Measurements from ENCODE around the gene MLLT3. TPM values are rescaled to one million over a fixed set of nuclear protein-coding genes. Genes with fewer than 3 reads are reported as not detected.

MLLT3 gene
- polyA plus RNA-seq, 1 experiment, result 32.5 TPM

DNA sequence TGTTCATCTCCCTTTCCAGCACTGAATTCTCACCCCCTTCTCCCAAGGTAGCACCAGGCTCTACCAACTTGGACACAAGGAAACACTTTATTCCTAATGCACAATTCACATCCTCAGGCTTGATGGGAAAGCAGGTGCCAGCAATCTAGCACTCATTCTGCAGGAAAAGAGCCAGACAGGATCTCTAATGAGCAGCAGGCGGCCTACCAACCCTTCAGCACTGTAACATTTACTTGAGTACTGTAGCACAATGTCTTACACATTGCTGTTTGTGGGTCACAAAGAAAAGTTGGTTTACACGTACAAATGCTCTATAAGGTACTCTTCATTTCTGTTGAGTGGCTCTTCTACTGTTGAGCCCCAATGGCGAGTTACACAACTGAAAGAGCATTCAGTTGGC is 254.4 kb downstream of the MLLT3 start:
- H3K4me3 ChIP-seq (ENCODE audit: low read depth, low read length), result no peak overlapping the region
- no peak overlapping the region for H3K27ac ChIP-seq (ENCODE audit: low read depth, low read length)
- TF ChIP-seq, protein P1, sequence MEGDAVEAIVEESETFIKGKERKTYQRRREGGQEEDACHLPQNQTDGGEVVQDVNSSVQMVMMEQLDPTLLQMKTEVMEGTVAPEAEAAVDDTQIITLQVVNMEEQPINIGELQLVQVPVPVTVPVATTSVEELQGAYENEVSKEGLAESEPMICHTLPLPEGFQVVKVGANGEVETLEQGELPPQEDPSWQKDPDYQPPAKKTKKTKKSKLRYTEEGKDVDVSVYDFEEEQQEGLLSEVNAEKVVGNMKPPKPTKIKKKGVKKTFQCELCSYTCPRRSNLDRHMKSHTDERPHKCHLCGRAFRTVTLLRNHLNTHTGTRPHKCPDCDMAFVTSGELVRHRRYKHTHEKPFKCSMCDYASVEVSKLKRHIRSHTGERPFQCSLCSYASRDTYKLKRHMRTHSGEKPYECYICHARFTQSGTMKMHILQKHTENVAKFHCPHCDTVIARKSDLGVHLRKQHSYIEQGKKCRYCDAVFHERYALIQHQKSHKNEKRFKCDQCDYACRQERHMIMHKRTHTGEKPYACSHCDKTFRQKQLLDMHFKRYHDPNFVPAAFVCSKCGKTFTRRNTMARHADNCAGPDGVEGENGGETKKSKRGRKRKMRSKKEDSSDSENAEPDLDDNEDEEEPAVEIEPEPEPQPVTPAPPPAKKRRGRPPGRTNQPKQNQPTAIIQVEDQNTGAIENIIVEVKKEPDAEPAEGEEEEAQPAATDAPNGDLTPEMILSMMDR (IDR thresholded peaks at IDR 0.05; ENCODE audit: low read depth, low read length), result no peak
- POLR2A ChIA-PET, result no interaction called here
- CTCF ChIA-PET, result no interaction called here
- H3K9me3 ChIP-seq (ENCODE audit: control insufficient read depth, insufficient read depth, low read length), result no peaks in the 10 kb centered on the region
- DNase-seq (ENCODE audit: low read depth, low spot score), result no peak
- H3K27me3 ChIP-seq (ENCODE audit: control insufficient read depth, insufficient read depth, low read length), result no peaks in the 10 kb centered on the region

DNA sequence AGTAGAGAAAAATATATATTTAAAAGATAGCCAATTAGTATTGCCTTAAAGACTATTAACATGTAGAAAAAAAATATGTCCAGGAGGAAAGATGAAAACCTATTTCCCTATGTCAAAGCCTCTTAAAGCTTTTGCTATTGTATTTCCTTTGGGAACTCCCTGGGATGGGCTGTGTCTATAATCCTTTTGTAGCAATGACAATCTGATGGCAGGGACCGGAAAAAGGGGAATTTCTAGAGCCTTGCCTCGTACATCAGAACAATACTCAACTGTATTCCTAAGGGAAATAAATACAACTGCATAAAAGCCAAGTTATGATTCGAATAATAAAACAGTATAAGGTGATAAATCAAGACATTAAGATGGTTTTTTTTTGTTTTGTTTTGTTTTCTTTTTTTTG is 257.3 kb downstream of the MLLT3 start:
- Histone ChIP-seq H3K27ac (ENCODE audit: low read depth, low read length) (no peak overlapping the region), H3K9me3 (ENCODE audit: control insufficient read depth, insufficient read depth, low read length) (no peaks in the 10 kb centered on the region), H3K4me3 (ENCODE audit: low read depth, low read length) (no peak overlapping the region), H3K27me3 (ENCODE audit: control insufficient read depth, insufficient read depth, low read length) (no peaks in the 10 kb centered on the region)
- TF ChIP-seq, protein P1 (IDR thresholded peaks at IDR 0.05; ENCODE audit: low read depth, low read length), result no peak
- DNase-seq (ENCODE audit: low read depth, low spot score), result no peak
- ChIA-PET CTCF (no interaction called here), POLR2A (no interaction called here)

DNA sequence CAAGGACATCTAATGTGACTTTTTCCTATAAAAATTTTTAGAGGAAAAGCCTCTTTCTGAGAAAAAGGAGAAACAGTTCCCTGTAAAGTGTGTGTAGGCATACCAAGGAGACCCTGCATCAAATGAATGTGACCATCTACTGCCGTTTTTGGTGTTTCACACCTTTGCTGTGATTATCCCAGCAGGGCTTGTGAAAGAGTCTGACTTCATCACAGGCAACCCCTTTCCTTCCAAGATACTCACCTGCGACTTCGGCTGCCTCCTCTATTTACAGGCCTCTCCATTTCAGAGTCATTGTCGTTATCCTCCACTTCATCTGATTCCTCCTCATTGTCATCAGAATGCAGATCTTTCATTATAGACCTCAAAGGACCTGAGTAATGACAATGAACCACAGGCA is 259.1 kb downstream of the MLLT3 start:
- Histone ChIP-seq H3K27ac (ENCODE audit: low read depth, low read length) (no peak overlapping the region), H3K4me3 (ENCODE audit: low read depth, low read length) (no peak overlapping the region), H3K27me3 (ENCODE audit: control insufficient read depth, insufficient read depth, low read length) (no peaks in the 10 kb centered on the region), H3K9me3 (ENCODE audit: control insufficient read depth, insufficient read depth, low read length) (no peaks in the 10 kb centered on the region)
- DNase-seq (ENCODE audit: low read depth, low spot score), result no peak
- POLR2A ChIA-PET, result no interaction called here
- TF ChIP-seq, protein P1 (IDR thresholded peaks at IDR 0.05; ENCODE audit: low read depth, low read length), result no peak
- CTCF ChIA-PET, result no interaction called here

DNA sequence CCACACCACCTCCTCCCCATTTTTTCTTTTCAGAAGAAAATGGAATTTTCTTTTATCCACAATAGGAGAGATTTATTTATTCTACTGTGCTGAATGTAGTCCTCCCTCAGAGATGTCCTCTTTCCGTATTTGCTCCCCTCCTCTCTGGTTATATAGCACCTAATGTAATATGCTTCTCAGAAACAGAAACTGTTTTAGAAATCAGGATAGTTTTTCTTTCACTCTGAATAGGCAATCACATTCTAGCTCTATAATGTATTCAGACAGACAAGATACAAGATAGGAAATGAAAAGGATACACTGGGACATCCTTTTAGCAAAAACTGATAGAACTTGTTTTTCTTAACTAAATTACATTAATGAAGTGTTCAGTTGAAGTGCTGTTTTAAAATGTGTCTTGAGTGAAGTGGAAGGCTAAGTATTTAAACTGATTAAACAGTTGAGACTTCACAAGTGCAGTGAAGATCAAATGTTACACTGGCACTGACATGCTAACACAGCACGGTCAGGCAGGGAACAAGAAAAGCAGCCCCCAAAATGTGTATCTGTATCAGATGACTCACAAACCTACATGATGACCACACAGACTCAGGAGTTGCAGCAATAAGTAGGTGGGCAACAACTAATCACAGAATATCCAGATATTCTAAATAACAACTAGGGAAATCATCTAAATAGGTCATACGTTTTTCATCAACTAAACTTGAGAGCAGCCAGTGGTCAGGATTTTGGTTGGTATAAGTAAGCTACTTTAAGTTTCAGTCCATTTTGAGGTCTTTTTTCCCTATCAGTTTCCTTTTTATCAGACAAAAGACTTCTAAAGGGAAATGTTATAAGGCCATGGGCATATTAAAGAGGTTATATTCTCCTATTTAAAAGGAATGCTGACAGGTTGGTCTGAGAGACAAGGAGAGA is 260.4 kb downstream of the MLLT3 start:
- TF ChIP-seq, protein P1 (IDR thresholded peaks at IDR 0.05; ENCODE audit: low read depth, low read length), result no peak
- H3K4me3 ChIP-seq (ENCODE audit: low read depth, low read length), result no peak overlapping the region
- H3K27me3 ChIP-seq (ENCODE audit: control insufficient read depth, insufficient read depth, low read length), result no peaks in the 10 kb centered on the region
- H3K9me3 ChIP-seq (ENCODE audit: control insufficient read depth, insufficient read depth, low read length), result no peaks in the 10 kb centered on the region
- no peak for DNase-seq (ENCODE audit: low read depth, low spot score)
- no peak overlapping the region for H3K27ac ChIP-seq (ENCODE audit: low read depth, low read length)
- CTCF ChIA-PET, result no interaction called here
- POLR2A ChIA-PET, result no interaction called here

DNA sequence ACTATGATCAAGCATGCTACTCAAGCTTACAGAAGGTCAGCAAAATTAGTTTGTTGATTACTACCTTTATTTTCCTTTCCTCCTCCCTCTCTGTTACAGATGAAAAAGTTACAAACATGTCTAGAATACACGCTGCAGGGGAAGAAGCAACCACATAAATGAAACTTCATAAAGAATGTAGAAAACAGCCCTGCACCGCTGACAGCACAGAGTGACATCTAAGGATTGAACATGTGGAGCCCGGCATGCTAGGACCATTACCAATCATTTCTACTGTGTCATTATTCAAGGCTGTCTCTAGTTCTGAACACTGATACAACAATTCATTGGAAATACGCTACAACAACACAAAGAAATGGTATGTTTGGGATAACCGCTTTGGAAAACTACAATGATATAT is 261.1 kb downstream of the MLLT3 start:
- H3K9me3 ChIP-seq (ENCODE audit: control insufficient read depth, insufficient read depth, low read length), result no peaks in the 10 kb centered on the region
- CTCF ChIA-PET, result interaction anchor here (1.1 to 1.7 kb wide), 3 partner anchors 263 to 750 kb away, joined by 3 to 8 read pairs (median 4); no protein-coding TSS in a partner anchor
- TF ChIP-seq, protein P1 (IDR thresholded peaks at IDR 0.05; ENCODE audit: low read depth, low read length), result no peak
- H3K27ac ChIP-seq (ENCODE audit: low read depth, low read length), result no peak overlapping the region
- POLR2A ChIA-PET, result no interaction called here
- no peaks in the 10 kb centered on the region for H3K27me3 ChIP-seq (ENCODE audit: control insufficient read depth, insufficient read depth, low read length)
- H3K4me3 ChIP-seq (ENCODE audit: low read depth, low read length), result no peak overlapping the region
- no peak for DNase-seq (ENCODE audit: low read depth, low spot score)

All from AG04450 (cell line).